ENCODE data around the gene MKRN1. TPM values are rescaled to one million over a fixed set of nuclear protein-coding genes. Genes with fewer than 3 reads are reported as not detected.
"Not testable (repeated sequence)": the region's sequence is repeated elsewhere in the genome, so short reads cannot be mapped to it uniquely, and the experiment has no call there.

MKRN1 gene
- total RNA-seq, 1 experiment from 2014 or later, result 87.9 TPM

DNA sequence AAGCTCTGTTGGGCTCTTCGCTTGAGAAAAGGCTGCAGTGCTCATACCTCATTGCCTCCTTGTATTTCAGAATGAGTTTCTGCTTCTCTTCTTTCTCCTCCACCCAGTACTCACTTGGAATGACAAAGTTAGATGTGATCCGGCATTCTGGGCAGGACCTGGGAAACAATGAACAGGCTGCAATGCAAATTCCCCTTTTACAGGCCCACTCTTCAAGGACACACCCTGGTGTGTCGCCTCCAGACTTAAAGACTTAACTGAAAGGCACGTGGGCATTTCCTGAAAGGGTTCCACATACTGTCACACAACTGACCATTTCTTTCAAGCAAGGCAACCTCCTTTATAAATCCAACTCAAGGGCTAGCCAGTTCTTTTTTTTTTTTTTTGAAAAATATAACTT lies 23.6 kb downstream of the MKRN1 start:
- no peaks in the 10 kb centered on the region for H3K27me3 ChIP-seq (ENCODE audit: control insufficient read depth, insufficient read depth, low read length)
- H3K4me1 ChIP-seq (ENCODE audit: control insufficient read depth, insufficient read depth, low read length), result no peaks in the 10 kb centered on the region
- ChIA-PET CTCF (interaction anchor here (0.6 kb wide), 1 partner anchor 126 kb away, joined by 9 read pairs; no protein-coding TSS in a partner anchor), POLR2A (no interaction called here)
- no TSS peak for BruUV-seq (replicated peaks)
- H3K27ac ChIP-seq (ENCODE audit: low read length), result no peak overlapping the region
- ATAC-seq (no peak), DNase-seq (ENCODE audit: low read depth, low spot score) (no peak)
- H3K36me3 ChIP-seq (ENCODE audit: control insufficient read depth, insufficient read depth, low read length), result peaks cover 31% of the 10 kb centered on the region
- intact Hi-C loops (cut with micrococcal nuclease; ENCODE audit: unreplicated experiment), result no loop called here
- no peak overlapping the region for H3K4me3 ChIP-seq (ENCODE audit: low read depth in 2 of 2, low read length in 2 of 2)
- in situ Hi-C loops (cut with HindIII; ENCODE audit: low pct_unique_long_range_greater_than_20kb, low sequenced_read_pairs), result no loop called here
- TF ChIP-seq POLR2AphosphoS5 (IDR thresholded peaks at IDR 0.05; ENCODE audit: low read depth, low read length), result no peak
- TF ChIP-seq TCF7L2 (IDR thresholded peaks at IDR 0.05; ENCODE audit: low read depth, low read length), result no peak
- no peak for TF ChIP-seq SIN3A (IDR thresholded peaks at IDR 0.05; ENCODE audit: borderline replicate concordance, insufficient read depth, low read depth, low read length)
- TF ChIP-seq, protein P1, sequence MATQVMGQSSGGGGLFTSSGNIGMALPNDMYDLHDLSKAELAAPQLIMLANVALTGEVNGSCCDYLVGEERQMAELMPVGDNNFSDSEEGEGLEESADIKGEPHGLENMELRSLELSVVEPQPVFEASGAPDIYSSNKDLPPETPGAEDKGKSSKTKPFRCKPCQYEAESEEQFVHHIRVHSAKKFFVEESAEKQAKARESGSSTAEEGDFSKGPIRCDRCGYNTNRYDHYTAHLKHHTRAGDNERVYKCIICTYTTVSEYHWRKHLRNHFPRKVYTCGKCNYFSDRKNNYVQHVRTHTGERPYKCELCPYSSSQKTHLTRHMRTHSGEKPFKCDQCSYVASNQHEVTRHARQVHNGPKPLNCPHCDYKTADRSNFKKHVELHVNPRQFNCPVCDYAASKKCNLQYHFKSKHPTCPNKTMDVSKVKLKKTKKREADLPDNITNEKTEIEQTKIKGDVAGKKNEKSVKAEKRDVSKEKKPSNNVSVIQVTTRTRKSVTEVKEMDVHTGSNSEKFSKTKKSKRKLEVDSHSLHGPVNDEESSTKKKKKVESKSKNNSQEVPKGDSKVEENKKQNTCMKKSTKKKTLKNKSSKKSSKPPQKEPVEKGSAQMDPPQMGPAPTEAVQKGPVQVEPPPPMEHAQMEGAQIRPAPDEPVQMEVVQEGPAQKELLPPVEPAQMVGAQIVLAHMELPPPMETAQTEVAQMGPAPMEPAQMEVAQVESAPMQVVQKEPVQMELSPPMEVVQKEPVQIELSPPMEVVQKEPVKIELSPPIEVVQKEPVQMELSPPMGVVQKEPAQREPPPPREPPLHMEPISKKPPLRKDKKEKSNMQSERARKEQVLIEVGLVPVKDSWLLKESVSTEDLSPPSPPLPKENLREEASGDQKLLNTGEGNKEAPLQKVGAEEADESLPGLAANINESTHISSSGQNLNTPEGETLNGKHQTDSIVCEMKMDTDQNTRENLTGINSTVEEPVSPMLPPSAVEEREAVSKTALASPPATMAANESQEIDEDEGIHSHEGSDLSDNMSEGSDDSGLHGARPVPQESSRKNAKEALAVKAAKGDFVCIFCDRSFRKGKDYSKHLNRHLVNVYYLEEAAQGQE (IDR thresholded peaks at IDR 0.05; ENCODE audit: insufficient read depth in 1 of 2, low read depth in 2 of 2, low read length in 1 of 2), result no peak
- no peak for TF ChIP-seq CTCF (IDR thresholded peaks at IDR 0.05)
- no peaks in the 10 kb centered on the region for H3K9me3 ChIP-seq (ENCODE audit: control insufficient read depth, insufficient read depth, low read depth, low read length)

GRCh38 chr7:140454657-140455015 lies 24.7 kb downstream of the MKRN1 start:
- Histone ChIP-seq H3K4me3 (ENCODE audit: low read depth in 2 of 2, low read length in 2 of 2) (no peak overlapping the region), H3K9me3 (ENCODE audit: control insufficient read depth, insufficient read depth, low read depth, low read length) (no peaks in the 10 kb centered on the region), H3K4me1 (ENCODE audit: control insufficient read depth, insufficient read depth, low read length) (no peaks in the 10 kb centered on the region), H3K36me3 (ENCODE audit: control insufficient read depth, insufficient read depth, low read length) (peaks cover 31% of the 10 kb centered on the region), H3K27me3 (ENCODE audit: control insufficient read depth, insufficient read depth, low read length) (no peaks in the 10 kb centered on the region), H3K27ac (ENCODE audit: low read length) (no peak overlapping the region)
- in situ Hi-C loops (cut with HindIII; ENCODE audit: low pct_unique_long_range_greater_than_20kb, low sequenced_read_pairs) (no loop called here), intact Hi-C loops (cut with micrococcal nuclease; ENCODE audit: unreplicated experiment) (no loop called here)
- no peak for ATAC-seq
- BruUV-seq (replicated peaks), result no TSS peak
- POLR2A ChIA-PET, result interaction anchor here (0.6 kb wide), 1 partner anchor 58 kb away, joined by 3 read pairs; no protein-coding TSS in a partner anchor
- TF ChIP-seq TCF7L2 (IDR thresholded peaks at IDR 0.05; ENCODE audit: low read depth, low read length), result no peak
- no peak for TF ChIP-seq SIN3A (IDR thresholded peaks at IDR 0.05; ENCODE audit: borderline replicate concordance, insufficient read depth, low read depth, low read length)
- no peak for TF ChIP-seq POLR2AphosphoS5 (IDR thresholded peaks at IDR 0.05; ENCODE audit: low read depth, low read length)
- TF ChIP-seq, protein P1 (IDR thresholded peaks at IDR 0.05; ENCODE audit: insufficient read depth in 1 of 2, low read depth in 2 of 2, low read length in 1 of 2), result no peak
- no peak for TF ChIP-seq CTCF (IDR thresholded peaks at IDR 0.05)
- DNase-seq (ENCODE audit: low read depth, low spot score), result no peak
- CTCF ChIA-PET, result no interaction called here

DNA sequence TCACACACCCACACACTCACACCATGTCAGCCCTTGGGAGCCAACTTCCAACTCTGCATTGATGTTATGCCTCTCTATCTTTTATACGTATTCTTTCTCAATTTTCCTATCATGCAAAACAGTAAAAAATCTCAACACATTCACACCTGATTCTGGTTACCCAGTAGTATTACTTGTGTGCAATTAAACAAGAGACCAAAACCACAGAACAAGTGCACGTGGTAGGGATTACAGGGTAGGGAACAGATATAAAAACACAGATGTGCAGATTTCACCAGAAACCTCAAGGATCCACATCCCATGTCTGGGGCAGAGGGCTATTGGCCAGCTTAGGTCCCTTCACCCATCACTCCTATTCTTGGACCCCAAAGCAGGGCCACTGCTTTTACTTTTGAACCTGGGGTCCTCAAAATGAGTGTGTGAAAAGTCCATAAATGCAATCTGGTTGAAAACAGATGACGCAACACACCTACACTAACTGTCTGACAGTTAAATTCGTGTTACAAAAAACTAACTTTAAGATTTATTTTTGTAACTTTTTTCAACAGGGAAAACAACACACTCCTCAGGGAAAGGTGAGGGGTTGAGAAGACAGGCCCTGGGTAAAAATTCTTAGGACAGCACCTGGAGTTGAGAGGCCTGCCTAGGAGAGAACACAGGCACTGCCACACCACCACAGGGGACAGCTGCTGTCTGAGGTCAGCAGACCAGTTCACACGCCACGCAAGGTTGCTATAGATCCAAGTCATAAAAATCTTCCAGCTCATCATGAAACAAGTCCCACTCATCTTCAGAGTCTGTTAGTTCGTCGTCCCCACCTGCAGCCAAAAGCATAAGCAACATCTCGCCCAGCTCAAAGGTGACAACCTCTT lies 25.3 kb downstream of the MKRN1 start:
- ChIA-PET CTCF (interaction anchor here (0.6 kb wide), 1 partner anchor 75 kb away, joined by 4 read pairs; no protein-coding TSS in a partner anchor), POLR2A (interaction anchor here (0.6 kb wide), 1 partner anchor 57 kb away, joined by 3 read pairs; no protein-coding TSS in a partner anchor)
- H3K4me3 ChIP-seq (ENCODE audit: low read depth in 2 of 2, low read length in 2 of 2); BruUV-seq (replicated peaks); in situ Hi-C loops (cut with HindIII; ENCODE audit: low pct_unique_long_range_greater_than_20kb, low sequenced_read_pairs); H3K27me3 ChIP-seq (ENCODE audit: control insufficient read depth, insufficient read depth, low read length); H3K9me3 ChIP-seq (ENCODE audit: control insufficient read depth, insufficient read depth, low read depth, low read length); intact Hi-C loops (cut with micrococcal nuclease; ENCODE audit: unreplicated experiment); H3K4me1 ChIP-seq (ENCODE audit: control insufficient read depth, insufficient read depth, low read length); DNase-seq (ENCODE audit: low read depth, low spot score); ATAC-seq; H3K27ac ChIP-seq (ENCODE audit: low read length): not testable (repeated sequence)
- H3K36me3 ChIP-seq (ENCODE audit: control insufficient read depth, insufficient read depth, low read length), result peaks cover 27% of the 10 kb centered on the region
